SH-SY5Y (cell line): ENCODE results near the gene PLSCR4.

ENCODE experiments used
- GATA2 ChIP-seq: IDR thresholded peaks from 2 replicates; pipeline ENCODE4 v1.6.1; 2011; ENCODE audit warnings: mild to moderate bottlenecking, low read depth, low read length
- GATA3 ChIP-seq: IDR thresholded peaks from 2 replicates; pipeline ENCODE4 v1.6.1; 2011; ENCODE audit warnings: low read depth, mild to moderate bottlenecking, low read length, moderate library complexity

The PLSCR4 gene

DNA sequence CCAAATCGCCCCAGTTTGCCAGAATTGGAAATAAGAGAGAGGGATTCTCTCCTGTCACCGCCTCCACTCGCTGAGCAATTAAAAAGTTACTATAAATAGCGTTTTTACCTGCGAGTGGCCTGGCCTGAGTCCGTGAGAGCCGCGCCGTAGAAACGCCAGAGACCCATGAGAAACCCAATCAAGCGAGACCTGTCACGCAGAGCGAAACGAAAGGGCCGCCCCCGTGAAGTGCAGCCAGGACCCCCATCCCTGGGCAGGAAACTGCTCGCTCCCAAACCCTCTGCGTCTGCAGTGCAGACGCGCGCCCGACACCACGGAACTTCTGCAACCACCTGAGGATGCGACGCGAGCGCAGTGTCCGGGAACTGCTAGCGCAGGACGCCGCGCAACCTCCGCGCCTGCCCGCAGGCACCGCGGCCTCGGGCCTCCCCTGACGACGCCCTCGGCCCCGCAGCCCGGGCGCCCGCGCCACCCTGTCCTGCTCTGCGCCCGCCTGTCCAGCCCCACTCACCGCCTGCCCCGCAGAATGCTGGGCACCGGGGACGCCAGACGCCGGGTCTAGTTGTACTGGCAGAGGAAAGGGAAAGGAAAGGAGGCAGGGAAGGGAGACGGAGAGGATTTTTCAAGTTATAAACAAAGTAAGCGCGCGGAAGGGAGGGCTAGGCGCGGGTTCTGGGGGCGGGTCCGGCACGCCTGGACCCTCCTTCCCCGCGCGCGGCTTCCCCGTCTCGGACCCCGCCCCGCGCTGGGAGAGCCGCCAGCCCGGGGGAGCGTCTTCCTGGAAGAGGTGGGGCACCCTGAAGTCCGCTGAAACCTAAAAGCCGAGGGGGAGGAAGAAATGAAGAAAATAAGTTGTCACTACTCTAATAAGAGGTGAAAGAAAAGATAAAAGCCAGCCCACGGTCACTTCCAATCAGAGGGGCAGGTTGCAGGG, at the start of gene PLSCR4:
Gene PLSCR4 (minus strand): TSS at position 657 of the 934 bp plus-strand sequence. CDS start 29,034 bp downstream, outside the sequence.
- TF ChIP-seq GATA2 (no peak), GATA3 (no peak)

GRCh38 chr3:146283781-146284445, 33.0 kb upstream of the PLSCR4 start:
- TF ChIP-seq GATA2 (no peak), GATA3 (no peak)

GRCh38 chr3:146280864-146281263, 30.0 kb upstream of the PLSCR4 start:
- no peak for TF ChIP-seq GATA2
- TF ChIP-seq GATA3 = no peak

- no peak for TF ChIP-seq GATA3
- TF ChIP-seq GATA2 = no peak
Measured at GRCh38 chr3:146279951-146280350, 29.0 kb upstream of the PLSCR4 start.

- no peak for TF ChIP-seq GATA2
- no peak for TF ChIP-seq GATA3
Measured at GRCh38 chr3:146279013-146279412, 28.1 kb upstream of the PLSCR4 start.

DNA sequence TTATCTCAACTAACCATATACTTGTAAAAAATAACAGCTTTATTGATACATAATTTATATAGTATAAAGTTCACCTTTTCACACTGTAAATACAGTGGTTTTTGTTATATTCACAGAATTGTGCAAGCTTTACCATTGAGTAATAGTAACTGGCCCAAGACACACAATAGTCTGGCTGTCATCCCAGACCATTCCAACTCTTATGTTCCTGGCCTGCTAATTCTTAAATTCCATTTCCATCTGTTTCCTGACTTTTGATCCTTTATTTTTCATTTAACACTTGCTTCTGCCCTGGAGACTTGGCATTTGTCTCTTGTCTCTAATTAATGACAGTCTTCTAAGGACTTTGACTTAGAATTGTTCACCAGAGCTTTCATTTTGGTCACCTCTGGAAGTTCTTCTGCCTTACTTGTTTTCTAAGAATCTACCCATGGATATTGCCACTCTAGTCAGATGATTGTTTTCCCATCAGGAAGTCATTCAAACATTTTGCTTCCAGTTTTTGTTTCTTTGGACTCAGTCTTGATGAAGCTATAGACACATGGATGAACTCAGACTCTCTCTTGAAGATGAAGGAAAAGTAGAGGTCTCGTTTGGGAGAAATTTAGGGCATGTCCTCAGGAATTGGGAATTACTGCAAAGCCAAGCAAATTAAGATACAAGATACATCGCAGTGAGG, 27.2 kb upstream of the PLSCR4 start:
- no peak for TF ChIP-seq GATA3
- no peak for TF ChIP-seq GATA2

DNA sequence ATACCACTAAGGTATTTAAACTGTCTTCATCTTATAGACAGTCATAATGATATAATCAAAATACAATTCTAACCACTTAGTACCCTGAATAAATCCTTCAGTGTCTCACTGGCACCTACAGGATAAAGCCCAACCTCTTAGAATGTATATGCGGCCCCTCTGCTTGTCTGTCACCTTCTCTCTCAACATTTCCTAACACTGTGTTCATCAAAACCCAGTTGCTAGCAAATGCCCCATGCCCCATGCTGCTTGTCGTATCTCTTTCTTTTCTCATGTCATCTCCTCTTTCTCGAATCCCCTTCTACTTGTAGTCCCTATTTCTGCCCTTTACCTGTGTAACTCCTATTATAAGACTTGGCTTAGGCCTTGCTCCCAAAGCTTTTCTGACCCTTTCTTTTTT, 24.6 kb upstream of the PLSCR4 start:
- TF ChIP-seq GATA3 (no peak), GATA2 (no peak)

DNA sequence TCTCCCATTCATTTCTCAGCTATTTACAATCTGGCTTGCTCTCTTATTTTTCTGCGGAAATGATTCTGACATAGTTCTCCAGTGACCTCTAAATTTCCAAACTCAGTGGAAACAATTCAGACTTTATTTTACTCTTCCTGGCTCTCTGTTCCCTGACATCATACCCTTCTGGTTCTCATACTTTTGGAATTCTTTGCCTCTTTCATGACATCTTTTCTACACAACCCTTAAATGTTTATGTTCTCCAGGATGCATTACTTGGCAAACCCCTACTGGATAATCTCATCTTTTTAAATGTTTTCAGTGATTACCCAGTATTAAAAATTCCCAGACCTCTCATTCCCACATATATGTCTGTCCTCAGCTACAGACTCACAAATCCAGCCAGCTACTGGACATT, 23.9 kb upstream of the PLSCR4 start:
- no peak for TF ChIP-seq GATA3
- no peak for TF ChIP-seq GATA2

DNA sequence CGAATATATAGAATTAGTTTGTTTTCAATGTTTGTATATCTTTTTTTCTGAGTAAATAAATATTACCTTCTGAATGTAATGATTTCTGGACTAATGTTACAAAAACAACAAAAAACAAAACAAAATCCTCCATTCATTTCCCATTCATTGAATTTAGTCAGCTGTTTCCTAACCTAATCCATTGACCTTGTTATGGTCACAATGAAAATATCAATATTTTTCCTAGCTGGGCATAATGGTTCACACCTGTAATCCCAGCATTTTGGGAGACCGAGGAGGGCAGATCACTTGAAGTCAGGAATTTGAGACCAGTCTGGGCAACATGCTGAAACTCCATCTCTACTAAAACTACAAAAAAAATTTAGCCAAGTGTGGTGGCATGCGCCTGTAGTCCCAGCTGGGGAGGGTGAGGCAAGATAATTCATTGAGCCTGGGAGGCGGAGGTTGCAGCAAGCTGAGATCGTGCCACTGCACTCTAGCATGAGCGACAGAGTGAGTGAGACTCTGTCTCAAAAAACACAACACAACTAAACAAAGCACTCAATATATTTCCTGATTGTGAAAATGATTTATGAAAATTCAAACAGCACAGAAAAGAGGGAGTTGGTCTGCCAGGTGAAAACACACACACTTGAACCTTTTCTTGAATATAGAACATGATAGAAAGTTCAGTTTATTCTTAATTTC, 23.0 kb upstream of the PLSCR4 start:
- no peak for TF ChIP-seq GATA3

- no peak for TF ChIP-seq GATA3
- TF ChIP-seq GATA2 = no peak
Measured at GRCh38 chr3:146271180-146271579, 20.3 kb upstream of the PLSCR4 start.

- TF ChIP-seq GATA3 = no peak
- no peak for TF ChIP-seq GATA2
Measured at GRCh38 chr3:146269271-146269670, 18.4 kb upstream of the PLSCR4 start.

DNA sequence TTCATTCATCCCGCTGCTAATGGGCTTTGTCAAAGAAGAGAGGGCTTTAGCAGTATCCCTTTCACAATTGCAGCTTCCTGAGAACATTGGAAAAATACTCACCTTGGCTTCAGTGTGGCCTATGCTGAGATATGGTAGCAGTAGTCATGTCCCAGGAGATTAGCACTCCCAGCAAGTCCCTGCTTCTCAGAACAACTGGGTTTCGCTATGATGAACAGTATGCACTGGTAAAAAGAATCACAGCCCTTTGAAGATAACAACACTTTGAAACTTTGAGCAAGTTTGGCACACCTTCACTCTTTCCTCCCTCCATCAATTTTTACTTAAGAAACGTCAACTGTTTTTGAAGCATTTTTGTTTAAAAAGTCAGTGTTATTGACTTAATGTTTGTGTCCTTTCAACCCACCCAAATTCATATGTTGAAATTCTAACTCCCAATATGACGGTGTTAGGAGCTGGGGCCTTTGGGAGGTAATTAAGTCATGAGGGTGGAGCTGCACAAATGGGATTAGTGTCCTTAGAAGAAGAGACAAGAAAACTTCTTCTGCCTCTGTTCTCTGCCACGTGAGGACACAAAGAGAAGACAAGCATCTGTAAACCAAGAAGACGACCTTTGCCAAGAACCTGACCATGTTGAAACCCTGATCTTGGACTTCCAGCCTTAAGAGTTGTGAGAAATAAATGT, 17.8 kb upstream of the PLSCR4 start:
- TF ChIP-seq GATA3 (no peak), GATA2 (no peak)

GRCh38 chr3:146265720-146266119, 14.8 kb upstream of the PLSCR4 start:
- TF ChIP-seq GATA3 = no peak
- no peak for TF ChIP-seq GATA2
